ENCODE measurements around the gene CFAP54. TPM values are rescaled to one million over a fixed set of nuclear protein-coding genes. Genes with fewer than 3 reads are reported as not detected.

Gene CFAP54
- total RNA-seq, 4 donors from 2014 or later: 0.22 to 0.62 (median 0.57) TPM; not detected in 1

DNA sequence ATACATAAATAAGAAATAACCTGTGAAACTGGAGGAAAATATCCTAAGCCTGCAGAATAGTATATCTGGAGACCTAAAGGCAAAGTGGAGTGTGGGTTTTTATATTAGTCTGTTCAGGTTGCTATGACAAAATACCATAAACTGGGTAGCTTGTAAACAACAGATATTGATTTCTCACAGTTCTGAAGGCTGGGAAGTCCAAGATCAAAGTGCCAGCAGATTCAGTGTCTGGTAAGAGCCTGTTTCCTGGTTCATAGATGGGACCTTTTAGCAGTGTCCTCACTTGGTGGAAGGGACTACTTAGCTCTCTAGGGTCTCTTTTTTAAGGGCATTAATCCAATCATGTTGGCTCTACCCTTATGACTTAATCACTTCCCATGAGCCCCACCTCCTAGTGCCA is 392.2 kb downstream of the CFAP54 start:
- TF ChIP-seq POLR2A (IDR thresholded peaks at IDR 0.05): no peak
- TF ChIP-seq, protein P1, sequence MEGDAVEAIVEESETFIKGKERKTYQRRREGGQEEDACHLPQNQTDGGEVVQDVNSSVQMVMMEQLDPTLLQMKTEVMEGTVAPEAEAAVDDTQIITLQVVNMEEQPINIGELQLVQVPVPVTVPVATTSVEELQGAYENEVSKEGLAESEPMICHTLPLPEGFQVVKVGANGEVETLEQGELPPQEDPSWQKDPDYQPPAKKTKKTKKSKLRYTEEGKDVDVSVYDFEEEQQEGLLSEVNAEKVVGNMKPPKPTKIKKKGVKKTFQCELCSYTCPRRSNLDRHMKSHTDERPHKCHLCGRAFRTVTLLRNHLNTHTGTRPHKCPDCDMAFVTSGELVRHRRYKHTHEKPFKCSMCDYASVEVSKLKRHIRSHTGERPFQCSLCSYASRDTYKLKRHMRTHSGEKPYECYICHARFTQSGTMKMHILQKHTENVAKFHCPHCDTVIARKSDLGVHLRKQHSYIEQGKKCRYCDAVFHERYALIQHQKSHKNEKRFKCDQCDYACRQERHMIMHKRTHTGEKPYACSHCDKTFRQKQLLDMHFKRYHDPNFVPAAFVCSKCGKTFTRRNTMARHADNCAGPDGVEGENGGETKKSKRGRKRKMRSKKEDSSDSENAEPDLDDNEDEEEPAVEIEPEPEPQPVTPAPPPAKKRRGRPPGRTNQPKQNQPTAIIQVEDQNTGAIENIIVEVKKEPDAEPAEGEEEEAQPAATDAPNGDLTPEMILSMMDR (IDR thresholded peaks at IDR 0.05): no peak
- intact Hi-C loops (cut with DNase I): no loop called here
- H3K4me3 ChIP-seq: no peak overlapping the region
- H3K4me1 ChIP-seq: no peaks in the 10 kb centered on the region
- H3K27ac ChIP-seq: no peak overlapping the region
- H3K27me3 ChIP-seq: no peaks in the 10 kb centered on the region
- H3K9me3 ChIP-seq: no peaks in the 10 kb centered on the region
- H3K36me3 ChIP-seq: no peaks in the 10 kb centered on the region
- no peak for DNase-seq

DNA sequence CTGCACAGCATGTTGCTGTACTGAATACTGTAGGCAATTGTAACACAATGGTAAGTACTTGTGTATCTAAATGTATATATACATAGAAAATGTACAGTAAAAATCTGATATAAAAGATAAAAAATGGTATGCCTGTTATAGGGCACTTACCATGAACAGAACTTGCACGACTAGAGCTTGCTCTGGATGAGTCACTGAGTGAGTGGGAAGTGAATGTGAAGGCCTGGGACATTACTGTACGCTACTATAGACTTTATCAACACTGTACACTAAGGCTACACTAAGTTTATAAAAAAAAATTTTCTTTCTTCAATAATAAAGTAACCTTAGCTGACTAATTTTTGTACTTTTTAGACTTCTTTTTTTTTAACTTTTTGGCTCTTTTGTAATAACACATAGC is 393.5 kb downstream of the CFAP54 start:
- H3K27me3 ChIP-seq: no peaks in the 10 kb centered on the region
- no peak overlapping the region for H3K27ac ChIP-seq
- DNase-seq: no peak
- no peaks in the 10 kb centered on the region for H3K9me3 ChIP-seq
- intact Hi-C loops (cut with DNase I): no loop called here
- 36 to 41% methylated on average over 2 of the region's 2 CpGs for WGBS, 2 donors
- H3K36me3 ChIP-seq: no peaks in the 10 kb centered on the region
- H3K4me1 ChIP-seq: no peaks in the 10 kb centered on the region
- no peak overlapping the region for H3K4me3 ChIP-seq
- TF ChIP-seq, protein P1 (IDR thresholded peaks at IDR 0.05): no peak
- TF ChIP-seq POLR2A (IDR thresholded peaks at IDR 0.05): no peak

DNA sequence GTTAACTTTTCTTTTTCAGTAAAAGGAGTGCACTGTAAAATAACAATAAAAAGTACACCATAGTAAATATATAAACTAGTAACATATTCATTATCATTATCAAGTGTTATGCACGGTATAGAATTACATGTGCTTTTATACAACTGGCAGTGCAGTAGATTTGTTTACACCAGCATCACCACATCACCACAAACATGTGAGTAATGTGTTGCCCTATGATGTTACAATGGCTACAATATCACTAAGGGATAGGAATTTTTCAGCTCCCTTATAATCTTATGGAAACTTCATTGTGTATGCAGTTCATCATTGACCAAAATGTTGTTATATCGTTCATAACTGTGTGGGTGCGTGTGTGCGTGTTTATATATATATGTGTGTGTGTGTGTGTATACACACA is 394.2 kb downstream of the CFAP54 start:
- DNase-seq: no peak
- 90 to 92% methylated on average over 4 of the region's 4 CpGs for WGBS, 2 donors
- Histone ChIP-seq H3K27me3 (no peaks in the 10 kb centered on the region), H3K27ac (no peak overlapping the region), H3K4me1 (no peaks in the 10 kb centered on the region), H3K36me3 (no peaks in the 10 kb centered on the region), H3K9me3 (no peaks in the 10 kb centered on the region), H3K4me3 (no peak overlapping the region)
- TF ChIP-seq, protein P1 (IDR thresholded peaks at IDR 0.05): no peak
- TF ChIP-seq POLR2A (IDR thresholded peaks at IDR 0.05): no peak
- intact Hi-C loops (cut with DNase I): no loop called here

DNA sequence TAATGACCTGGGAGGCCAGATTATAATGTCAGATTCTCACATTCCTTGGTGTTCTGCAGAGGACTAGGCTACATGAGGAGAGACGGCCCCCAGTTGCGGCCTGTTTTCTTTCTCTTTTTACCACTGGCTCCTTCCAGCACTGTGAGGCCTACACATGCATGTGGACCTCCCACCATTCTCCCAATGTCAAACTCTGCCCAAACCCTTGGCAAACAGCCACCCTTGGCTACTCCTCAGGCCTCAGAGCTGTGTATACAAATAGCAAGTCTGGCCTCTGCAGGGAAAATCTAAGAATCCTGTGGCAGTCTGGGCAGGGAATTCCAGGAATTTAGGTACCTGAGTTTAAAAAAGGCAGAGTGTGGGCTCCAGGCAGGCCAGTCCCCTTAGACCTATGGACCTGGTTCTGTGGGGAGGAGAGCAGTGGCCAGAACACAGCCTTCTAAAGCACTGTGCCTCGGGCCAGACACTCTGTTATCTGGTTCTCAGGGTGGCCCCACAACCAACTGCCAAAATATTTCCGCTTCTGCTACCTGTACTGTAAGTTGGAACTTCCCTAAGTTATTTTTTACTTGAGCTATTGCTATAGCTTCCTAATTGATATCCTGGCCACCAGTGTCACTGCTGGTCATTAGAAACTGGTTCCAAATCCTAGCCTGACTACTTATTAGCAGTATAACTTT is 397.8 kb downstream of the CFAP54 start:
- peaks cover 0 to 14% (median 0%) of the 10 kb centered on the region in 3 donors for H3K4me1 ChIP-seq
- WGBS, 2 donors: 69 to 76% methylated on average over 4 of the region's 4 CpGs
- H3K27ac ChIP-seq: no peak overlapping the region
- TF ChIP-seq, protein P1 (IDR thresholded peaks at IDR 0.05): no peak
- TF ChIP-seq POLR2A (IDR thresholded peaks at IDR 0.05): no peak
- H3K27me3 ChIP-seq: no peaks in the 10 kb centered on the region
- no peak for DNase-seq
- H3K4me3 ChIP-seq: no peak overlapping the region
- intact Hi-C loops (cut with DNase I): no loop called here
- no peaks in the 10 kb centered on the region for H3K36me3 ChIP-seq
- no peaks in the 10 kb centered on the region for H3K9me3 ChIP-seq

DNA sequence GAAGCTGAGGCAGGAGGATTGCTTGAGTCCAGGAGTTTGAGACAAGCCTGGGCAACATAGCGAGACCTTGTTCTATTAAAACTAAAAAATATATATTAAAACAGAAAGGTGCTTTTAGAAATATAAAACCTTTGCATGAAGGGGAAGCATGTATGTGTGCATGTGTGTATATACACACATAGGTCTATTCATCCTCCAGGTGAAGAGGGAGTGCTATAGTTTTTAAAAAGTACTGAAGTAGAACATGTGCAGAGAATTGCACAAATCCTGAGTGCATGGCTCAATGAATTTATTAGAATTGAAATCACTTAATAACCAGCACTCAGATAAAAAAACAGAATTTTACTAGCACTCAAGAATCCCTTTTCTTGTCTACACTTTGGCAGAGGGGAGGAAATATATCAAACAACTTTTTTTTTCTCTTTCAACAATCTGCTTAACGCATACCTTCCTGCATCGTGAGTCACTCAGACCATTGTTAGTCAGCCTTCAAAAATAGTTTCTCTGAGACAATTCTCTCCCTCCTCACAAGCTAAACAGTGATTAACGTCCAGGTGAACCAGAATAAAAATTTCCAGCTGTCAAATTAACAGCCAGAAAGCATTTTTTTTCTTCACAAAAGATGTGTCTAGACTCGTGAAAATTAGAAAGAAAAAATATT is 400.0 kb downstream of the CFAP54 start:
- Histone ChIP-seq H3K4me1 (peaks cover 0 to 14% (median 0%) of the 10 kb centered on the region in 3 donors), H3K36me3 (no peaks in the 10 kb centered on the region), H3K4me3 (no peak overlapping the region), H3K27me3 (no peaks in the 10 kb centered on the region), H3K27ac (no peak overlapping the region), H3K9me3 (no peaks in the 10 kb centered on the region)
- TF ChIP-seq, protein P1 (IDR thresholded peaks at IDR 0.05): no peak
- TF ChIP-seq POLR2A (IDR thresholded peaks at IDR 0.05): no peak
- WGBS, 2 donors: 21% methylated on average over 5 of the region's 5 CpGs
- DNase-seq: no peak
- intact Hi-C loops (cut with DNase I): no loop called here

Data from esophagus squamous epithelium (tissue), 5 donors.